T-helper 17 cell (primary cell): ENCODE results near the gene MS4A12. TPM values are rescaled to one million over a fixed set of nuclear protein-coding genes. Genes with fewer than 3 reads are reported as not detected.
"Not testable (repeated sequence)": the region's sequence is repeated elsewhere in the genome, so short reads cannot be mapped to it uniquely, and the experiment has no call there.

Experiments used
- ATAC-seq: fragments of 150-1000 bp; cut with Tn5 transposase; 2 replicates; pipeline ENCODE4 v1.10.0; 2021; ENCODE audit warnings: mild to moderate bottlenecking, moderate library complexity
- DNase-seq, 3 donors: peaks; one replicate each; pipeline versions ENCODE4 v3.0.0 to v3.0.0-alpha.2; 2020 to 2021
- H3K9me3 ChIP-seq: one replicate; pipeline ENCODE4 v1.7.0; 2013; ENCODE audit warnings: low read length, mild to moderate bottlenecking; ENCODE audit not compliant: control insufficient read depth, poor library complexity, severe bottlenecking
- H3K27ac Mint-ChIP-seq: one replicate; pipeline ENCODE4 v1.8.0; 2022; ENCODE audit warnings: mild to moderate bottlenecking, moderate library complexity, mixed read lengths
- H3K27me3 Mint-ChIP-seq: one replicate; pipeline ENCODE4 v1.8.0; 2022; ENCODE audit warnings: mixed read lengths
- H3K36me3 Mint-ChIP-seq: one replicate; pipeline ENCODE4 v1.8.0; 2022; ENCODE audit warnings: low read depth, mixed read lengths
- H3K4me1 Mint-ChIP-seq: one replicate; pipeline ENCODE4 v1.8.0; 2022; ENCODE audit warnings: mild to moderate bottlenecking, mixed read lengths
- H3K4me3 Mint-ChIP-seq: one replicate; pipeline ENCODE4 v1.8.0; 2022; ENCODE audit warnings: mild to moderate bottlenecking, moderate library complexity, mixed read lengths
- total RNA-seq, 4 donors: library from RNA in 2 of 4; stranded (reverse) in 2 of 4; gene quantifications; one replicate each; pipeline ENCODE4 v1.2.3 and lab custom pipeline; 2022 to 2026

Gene MS4A12
- total RNA-seq, 2 donors from 2014 or later = not detected

GRCh38 chr11:60498399-60498798, 5.8 kb downstream of the MS4A12 start:
- DNase-seq (no peak), ATAC-seq (no peak)
- H3K27ac Mint-ChIP-seq = no peak overlapping the region
- peaks cover 26% of the 10 kb centered on the region for H3K27me3 Mint-ChIP-seq
- no peaks in the 10 kb centered on the region for H3K9me3 ChIP-seq
- peaks cover 2% of the 10 kb centered on the region for H3K36me3 Mint-ChIP-seq
- no peak overlapping the region for H3K4me3 Mint-ChIP-seq
- H3K4me1 Mint-ChIP-seq = no peaks in the 10 kb centered on the region

- no peak overlapping the region for H3K27ac Mint-ChIP-seq
Measured at GRCh38 chr11:60498853-60499252, 6.3 kb downstream of the MS4A12 start.

GRCh38 chr11:60500276-60500910, 7.8 kb downstream of the MS4A12 start:
- DNase-seq = no peak
- Mint-ChIP-seq H3K27me3 (peaks cover 17% of the 10 kb centered on the region), H3K36me3 (peaks cover 2% of the 10 kb centered on the region), H3K4me3 (no peak overlapping the region), H3K4me1 (peaks cover 6% of the 10 kb centered on the region), H3K27ac (no peak overlapping the region)
- no peaks in the 10 kb centered on the region for H3K9me3 ChIP-seq
- ATAC-seq = no peak

More at GRCh38 chr11:60498853-60499252, 6.3 kb downstream of the MS4A12 start:
- DNase-seq (no peak), ATAC-seq (peak; percentile 67)
- H3K4me3 Mint-ChIP-seq = no peak overlapping the region
- H3K27me3 Mint-ChIP-seq = peaks cover 26% of the 10 kb centered on the region
- peaks cover 2% of the 10 kb centered on the region for H3K36me3 Mint-ChIP-seq
- no peaks in the 10 kb centered on the region for H3K9me3 ChIP-seq
- H3K4me1 Mint-ChIP-seq = no peaks in the 10 kb centered on the region

DNA sequence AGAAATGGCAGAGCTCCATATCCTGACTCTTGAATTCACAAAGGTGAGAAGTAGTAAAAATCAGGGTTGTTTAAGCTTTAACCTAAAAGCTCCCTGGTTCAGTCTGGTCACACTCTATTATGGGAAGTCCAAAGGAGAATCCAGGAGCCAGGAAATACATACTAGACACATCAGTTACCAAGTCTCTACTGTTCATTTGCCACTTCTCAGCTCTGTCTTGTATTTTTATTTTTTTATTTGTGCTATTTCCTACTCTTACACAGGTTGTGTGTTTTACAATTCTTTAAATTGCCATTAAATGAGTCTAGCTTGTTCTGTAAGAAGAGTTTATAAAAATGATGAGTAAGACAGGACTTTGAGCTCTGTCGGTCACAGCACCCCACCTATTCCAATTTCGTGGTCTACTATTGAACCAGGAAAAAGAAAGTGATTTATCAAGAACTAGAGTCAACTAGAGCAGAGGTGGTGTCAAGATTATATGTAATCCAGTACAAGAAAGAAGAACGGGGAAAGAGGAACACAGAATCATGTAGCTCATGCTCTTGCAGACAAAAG, 9.7 kb downstream of the MS4A12 start:
- Mint-ChIP-seq H3K36me3 (peaks cover 2% of the 10 kb centered on the region), H3K27ac (no peak overlapping the region), H3K27me3 (peaks cover 8% of the 10 kb centered on the region), H3K4me3 (no peak overlapping the region), H3K4me1 (peaks cover 6% of the 10 kb centered on the region)
- no peaks in the 10 kb centered on the region for H3K9me3 ChIP-seq
- DNase-seq (no peak), ATAC-seq (no peak)

GRCh38 chr11:60504219-60504905, 11.8 kb downstream of the MS4A12 start:
- ATAC-seq = no peak

DNA sequence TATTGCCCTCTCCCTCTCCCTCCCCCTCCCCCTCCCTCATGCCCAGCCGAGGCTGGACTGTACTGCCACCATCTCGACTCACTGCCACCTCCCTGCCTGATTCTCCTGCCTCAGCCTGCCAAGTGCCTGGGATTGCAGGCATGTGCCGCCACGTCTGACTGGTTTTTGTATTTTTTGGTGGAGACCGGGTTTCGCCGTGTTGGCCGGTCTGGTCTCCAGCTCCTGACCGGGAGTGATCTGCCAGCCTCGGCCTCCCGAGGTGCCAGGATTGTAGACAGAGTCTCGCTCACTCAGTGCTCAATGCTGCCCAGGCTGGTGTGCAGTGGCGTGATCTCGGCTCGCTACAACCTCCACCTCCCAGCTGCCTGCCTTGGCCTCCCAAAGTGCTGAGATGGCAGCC, 17.0 kb downstream of the MS4A12 start:
- not testable (repeated sequence) for H3K4me1 Mint-ChIP-seq

More at GRCh38 chr11:60504219-60504905, 11.8 kb downstream of the MS4A12 start:
- peaks cover 6% of the 10 kb centered on the region for H3K4me1 Mint-ChIP-seq
- no peaks in the 10 kb centered on the region for H3K27me3 Mint-ChIP-seq
- no peak overlapping the region for H3K4me3 Mint-ChIP-seq
- DNase-seq = no peak
- no peaks in the 10 kb centered on the region for H3K36me3 Mint-ChIP-seq
- no peaks in the 10 kb centered on the region for H3K9me3 ChIP-seq
- H3K27ac Mint-ChIP-seq = no peak overlapping the region

DNA sequence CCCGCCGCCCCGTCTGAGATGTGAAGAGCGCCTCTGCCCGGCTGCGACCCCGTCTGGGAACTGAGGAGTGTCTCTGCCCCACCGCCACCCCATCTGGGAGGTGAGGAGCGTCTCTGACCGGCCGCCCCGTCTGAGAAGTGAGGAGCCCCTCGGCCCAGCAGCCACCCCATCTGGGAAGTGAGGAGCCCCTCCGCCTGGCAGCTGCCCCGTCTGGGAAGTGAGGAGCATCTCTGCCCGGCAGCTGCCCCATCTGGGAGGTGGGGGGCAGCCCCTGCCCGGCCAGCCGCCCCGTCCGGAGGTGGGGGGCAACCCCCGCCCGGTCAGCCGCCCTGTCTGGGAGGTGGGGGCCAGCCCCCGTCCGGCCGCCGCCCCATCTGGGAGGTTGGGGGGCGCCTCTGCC, 17.6 kb downstream of the MS4A12 start:
- H3K4me1 Mint-ChIP-seq, ATAC-seq, H3K4me3 Mint-ChIP-seq, DNase-seq, H3K27ac Mint-ChIP-seq, H3K27me3 Mint-ChIP-seq, H3K36me3 Mint-ChIP-seq, H3K9me3 ChIP-seq: not testable (repeated sequence)

More for the DNA sequence above, 17.0 kb downstream of the MS4A12 start:
- DNase-seq, H3K36me3 Mint-ChIP-seq, H3K27me3 Mint-ChIP-seq, ATAC-seq, H3K27ac Mint-ChIP-seq, H3K4me3 Mint-ChIP-seq, H3K9me3 ChIP-seq: not testable (repeated sequence)

DNA sequence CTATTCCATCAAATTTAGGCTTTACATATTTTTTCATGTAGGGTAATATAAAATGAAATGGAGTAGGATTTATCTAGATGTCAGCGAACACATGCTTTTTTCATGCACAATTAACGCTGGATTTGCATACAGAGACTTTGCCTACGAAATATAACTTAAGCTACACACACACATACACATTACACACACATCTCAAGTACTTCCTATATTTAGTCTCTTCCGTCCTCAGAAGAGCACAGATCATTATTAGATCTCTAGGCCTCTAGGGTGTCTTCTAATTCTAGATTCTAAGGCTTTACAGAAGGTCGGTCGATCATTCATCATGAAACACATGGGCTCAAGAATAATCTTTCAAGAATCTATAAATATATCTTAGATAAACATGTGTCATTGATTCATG, 18.8 kb downstream of the MS4A12 start:
- no peak overlapping the region for H3K4me3 Mint-ChIP-seq
- no peak for ATAC-seq
- no peak for DNase-seq
- H3K36me3 Mint-ChIP-seq = peaks cover 3% of the 10 kb centered on the region
- H3K27ac Mint-ChIP-seq = no peak overlapping the region
- no peaks in the 10 kb centered on the region for H3K4me1 Mint-ChIP-seq
- peaks cover 20% of the 10 kb centered on the region for H3K27me3 Mint-ChIP-seq
- no peaks in the 10 kb centered on the region for H3K9me3 ChIP-seq

- no peak overlapping the region for H3K27ac Mint-ChIP-seq
- peaks cover 3% of the 10 kb centered on the region for H3K36me3 Mint-ChIP-seq
- H3K9me3 ChIP-seq = no peaks in the 10 kb centered on the region
- H3K4me3 Mint-ChIP-seq = no peak overlapping the region
- DNase-seq = no peak
- H3K4me1 Mint-ChIP-seq = no peaks in the 10 kb centered on the region
- H3K27me3 Mint-ChIP-seq = peaks cover 20% of the 10 kb centered on the region
- no peak for ATAC-seq
Measured at GRCh38 chr11:60512651-60513225, 20.2 kb downstream of the MS4A12 start.

DNA sequence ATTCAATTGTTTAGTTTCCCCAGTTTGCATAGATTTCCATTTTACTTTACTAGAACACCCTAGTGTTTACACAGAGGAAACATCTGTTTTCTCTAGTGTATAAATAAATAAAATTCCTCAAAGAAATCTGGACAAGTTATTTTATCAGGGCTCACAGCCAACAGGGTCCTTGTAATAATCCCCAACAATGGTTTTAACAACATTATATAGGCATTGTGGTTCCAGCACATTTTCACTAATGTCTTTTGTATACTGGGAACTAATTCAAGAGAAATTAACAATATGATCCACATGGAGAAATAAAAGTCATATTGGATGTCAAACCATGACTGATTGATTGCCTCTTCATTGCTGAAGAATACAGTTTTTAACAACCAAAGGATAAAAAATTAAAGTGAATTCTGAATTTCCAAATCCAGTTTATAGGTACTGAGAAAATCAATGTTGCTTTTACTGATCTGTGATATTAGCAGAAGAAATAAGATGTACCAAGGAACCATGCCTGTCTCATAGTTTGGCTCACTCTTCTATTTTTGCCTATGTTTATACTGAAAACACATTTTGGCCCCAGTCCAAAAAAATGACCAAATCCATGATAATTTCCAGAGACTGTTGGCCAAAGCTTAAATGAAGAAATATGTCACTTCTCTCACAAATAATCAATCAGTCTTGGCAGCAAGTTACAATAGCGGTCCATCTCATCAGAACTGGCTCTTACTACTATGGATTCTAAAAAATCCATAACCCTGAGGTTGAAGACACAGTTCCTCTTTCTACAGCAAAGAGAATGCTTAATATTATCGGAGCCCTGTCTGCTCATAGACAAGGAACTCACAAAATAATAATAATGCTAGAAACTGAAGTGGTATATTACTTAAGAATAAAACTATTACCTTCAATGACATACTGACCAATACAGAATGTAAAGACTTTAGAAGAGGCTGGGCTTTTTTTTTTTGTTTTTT, 21.2 kb downstream of the MS4A12 start:
- no peak for DNase-seq
- Mint-ChIP-seq H3K27ac (no peak overlapping the region), H3K4me1 (no peaks in the 10 kb centered on the region), H3K4me3 (no peak overlapping the region), H3K36me3 (peaks cover 3% of the 10 kb centered on the region), H3K27me3 (peaks cover 25% of the 10 kb centered on the region)
- no peak for ATAC-seq
- H3K9me3 ChIP-seq = no peaks in the 10 kb centered on the region

GRCh38 chr11:60515144-60515855, 22.7 kb downstream of the MS4A12 start, which contains the start of gene MS4A13:
Gene MS4A13, plus strand, starts transcription at chr11:60515392. Its CDS starts 2,692 bp downstream, at chr11:60518084.
- Mint-ChIP-seq H3K27me3 (peaks cover 26% of the 10 kb centered on the region), H3K27ac (no peak within 1 kb of the TSS), H3K4me3 (no peak within 1 kb of the TSS), H3K36me3 (peaks cover 3% of the 10 kb centered on the region), H3K4me1 (no peaks in the 10 kb centered on the region)
- no peaks in the 10 kb centered on the region for H3K9me3 ChIP-seq
- ATAC-seq (no peak), DNase-seq (no peak)

- no peak overlapping the region for H3K27ac Mint-ChIP-seq
- H3K9me3 ChIP-seq = no peaks in the 10 kb centered on the region
- no peaks in the 10 kb centered on the region for H3K36me3 Mint-ChIP-seq
- H3K27me3 Mint-ChIP-seq = peaks cover 23% of the 10 kb centered on the region
- DNase-seq (no peak), ATAC-seq (no peak)
- no peak overlapping the region for H3K4me3 Mint-ChIP-seq
- no peaks in the 10 kb centered on the region for H3K4me1 Mint-ChIP-seq
Measured at GRCh38 chr11:60528465-60528864, 35.9 kb downstream of the MS4A12 start.
